ENCODE measurements around the gene CHST14.

The CHST14 gene

DNA sequence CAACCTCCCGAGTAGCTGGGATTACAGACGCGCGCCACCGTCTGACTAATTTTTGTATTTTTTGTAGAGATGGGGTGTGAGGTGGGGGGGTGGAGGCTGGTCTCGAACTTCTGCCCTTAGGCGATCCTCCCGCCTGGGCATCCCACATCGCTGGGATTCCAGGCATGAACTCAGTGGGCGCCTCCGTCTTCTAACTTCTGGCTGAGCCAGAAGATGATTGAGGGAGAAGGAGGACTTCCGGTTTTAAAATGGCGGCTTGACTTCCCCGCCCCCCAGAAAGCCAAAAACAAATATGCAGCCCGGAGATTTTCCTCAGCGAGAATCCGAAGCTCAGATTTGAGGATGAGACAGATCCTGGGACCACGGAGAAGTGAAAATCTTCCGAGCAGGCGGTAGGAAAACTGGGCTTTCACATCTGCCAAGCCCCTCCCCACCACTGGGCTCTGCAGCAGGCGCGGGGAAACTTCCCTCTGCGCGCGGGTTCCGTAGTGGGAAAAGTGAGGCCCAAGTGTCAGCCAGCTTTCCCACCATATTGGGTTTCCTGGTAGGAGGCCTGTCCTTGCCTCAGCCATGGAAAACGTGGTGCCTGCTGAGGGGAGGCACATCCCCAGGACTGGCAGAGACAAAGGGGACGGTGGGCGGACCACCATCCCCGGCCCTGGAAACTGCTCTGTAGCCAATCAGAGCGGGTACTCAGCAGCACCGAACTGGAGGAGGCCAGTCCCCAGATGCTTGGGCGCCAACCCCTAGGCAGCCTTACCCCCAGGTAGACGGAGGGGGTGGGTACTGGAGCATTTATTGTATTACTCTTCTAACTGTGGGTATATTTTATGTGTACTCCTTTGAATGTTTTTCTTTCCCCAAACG, 17.3 kb downstream of the CHST14 start:
- H3K9me3 ChIP-seq (ENCODE audit: control insufficient read depth, insufficient read depth, low read length) = no peaks in the 10 kb centered on the region
- H3K36me3 ChIP-seq (ENCODE audit: control insufficient read depth, insufficient read depth, low read length) = no peaks in the 10 kb centered on the region
- H3K9ac ChIP-seq (ENCODE audit: low read depth, low read length) = no peak overlapping the region
- no peaks in the 10 kb centered on the region for H3K27me3 ChIP-seq (ENCODE audit: control insufficient read depth, insufficient read depth, low read length)
- no peaks in the 10 kb centered on the region for H3K4me1 ChIP-seq (ENCODE audit: control insufficient read depth, insufficient read depth, low read length)
- no peak overlapping the region for H3K4me3 ChIP-seq (ENCODE audit: low read depth, low read length)

GRCh38 chr15:40489274-40490175, 18.7 kb downstream of the CHST14 start:
- Histone ChIP-seq H3K9me3 (ENCODE audit: control insufficient read depth, insufficient read depth, low read length) (no peaks in the 10 kb centered on the region), H3K9ac (ENCODE audit: low read depth, low read length) (no peak overlapping the region), H3K4me1 (ENCODE audit: control insufficient read depth, insufficient read depth, low read length) (no peaks in the 10 kb centered on the region), H3K36me3 (ENCODE audit: control insufficient read depth, insufficient read depth, low read length) (no peaks in the 10 kb centered on the region), H3K4me3 (ENCODE audit: low read depth, low read length) (no peak overlapping the region), H3K27me3 (ENCODE audit: control insufficient read depth, insufficient read depth, low read length) (no peaks in the 10 kb centered on the region)

- Histone ChIP-seq H3K4me3 (ENCODE audit: low read depth, low read length) (no peak overlapping the region), H3K27me3 (ENCODE audit: control insufficient read depth, insufficient read depth, low read length) (no peaks in the 10 kb centered on the region), H3K9ac (ENCODE audit: low read depth, low read length) (no peak overlapping the region), H3K4me1 (ENCODE audit: control insufficient read depth, insufficient read depth, low read length) (no peaks in the 10 kb centered on the region), H3K36me3 (ENCODE audit: control insufficient read depth, insufficient read depth, low read length) (no peaks in the 10 kb centered on the region), H3K9me3 (ENCODE audit: control insufficient read depth, insufficient read depth, low read length) (no peaks in the 10 kb centered on the region)
These were observed 22.5 kb downstream of the CHST14 start for GRCh38 chr15:40493089-40493840.

DNA sequence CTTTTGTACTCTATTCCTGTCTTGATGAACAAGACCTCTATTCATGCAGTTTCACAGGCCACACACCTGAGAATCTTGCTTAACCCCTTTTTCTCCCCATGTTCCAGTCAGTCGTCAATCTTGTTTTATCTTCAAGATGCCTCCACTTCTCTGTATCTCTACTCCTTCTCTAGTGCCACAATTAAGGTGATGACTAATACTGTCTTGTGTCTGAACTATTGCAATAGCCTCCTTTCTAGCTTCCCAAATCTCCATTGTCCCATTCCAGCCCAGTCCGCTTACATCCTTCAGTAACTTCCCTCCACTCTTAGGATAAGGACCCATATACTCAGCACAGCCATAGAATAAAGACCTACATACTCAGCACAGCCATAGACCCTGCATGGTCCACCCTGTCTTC, 24.7 kb downstream of the CHST14 start:
- no peaks in the 10 kb centered on the region for H3K9me3 ChIP-seq (ENCODE audit: control insufficient read depth, insufficient read depth, low read length)
- H3K36me3 ChIP-seq (ENCODE audit: control insufficient read depth, insufficient read depth, low read length) = no peaks in the 10 kb centered on the region
- H3K4me3 ChIP-seq (ENCODE audit: low read depth, low read length) = no peak overlapping the region
- H3K4me1 ChIP-seq (ENCODE audit: control insufficient read depth, insufficient read depth, low read length) = no peaks in the 10 kb centered on the region
- no peak overlapping the region for H3K9ac ChIP-seq (ENCODE audit: low read depth, low read length)
- H3K27me3 ChIP-seq (ENCODE audit: control insufficient read depth, insufficient read depth, low read length) = no peaks in the 10 kb centered on the region

DNA sequence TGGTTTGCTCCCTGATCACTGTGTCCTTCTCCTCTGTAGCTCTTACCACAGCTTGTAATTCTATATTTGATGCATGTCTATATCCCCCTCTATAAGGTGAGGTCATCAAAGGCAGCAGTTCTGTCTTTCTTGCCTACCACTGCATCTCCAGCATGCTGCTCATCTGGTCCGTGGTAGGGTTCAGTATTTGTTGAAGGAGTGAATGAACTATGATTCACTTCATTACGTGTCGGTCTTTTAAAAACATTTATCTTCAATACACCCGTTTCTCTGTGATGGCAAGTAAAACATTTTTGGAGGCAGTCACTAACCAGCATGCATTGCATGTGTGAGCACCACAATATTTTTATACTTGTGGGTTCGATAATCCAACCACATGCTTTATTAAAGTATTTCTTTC, 27.6 kb downstream of the CHST14 start:
- Histone ChIP-seq H3K36me3 (ENCODE audit: control insufficient read depth, insufficient read depth, low read length) (no peaks in the 10 kb centered on the region), H3K27me3 (ENCODE audit: control insufficient read depth, insufficient read depth, low read length) (no peaks in the 10 kb centered on the region), H3K4me1 (ENCODE audit: control insufficient read depth, insufficient read depth, low read length) (no peaks in the 10 kb centered on the region), H3K9me3 (ENCODE audit: control insufficient read depth, insufficient read depth, low read length) (no peaks in the 10 kb centered on the region), H3K9ac (ENCODE audit: low read depth, low read length) (no peak overlapping the region), H3K4me3 (ENCODE audit: low read depth, low read length) (no peak overlapping the region)

- Histone ChIP-seq H3K9ac (ENCODE audit: low read depth, low read length) (no peak overlapping the region), H3K4me1 (ENCODE audit: control insufficient read depth, insufficient read depth, low read length) (no peaks in the 10 kb centered on the region), H3K27me3 (ENCODE audit: control insufficient read depth, insufficient read depth, low read length) (no peaks in the 10 kb centered on the region), H3K4me3 (ENCODE audit: low read depth, low read length) (no peak overlapping the region), H3K36me3 (ENCODE audit: control insufficient read depth, insufficient read depth, low read length) (no peaks in the 10 kb centered on the region), H3K9me3 (ENCODE audit: control insufficient read depth, insufficient read depth, low read length) (no peaks in the 10 kb centered on the region)
These were observed 28.1 kb downstream of the CHST14 start for GRCh38 chr15:40498891-40499290.

- H3K4me3 ChIP-seq (ENCODE audit: low read depth, low read length) = no peak overlapping the region
- no peaks in the 10 kb centered on the region for H3K27me3 ChIP-seq (ENCODE audit: control insufficient read depth, insufficient read depth, low read length)
- H3K36me3 ChIP-seq (ENCODE audit: control insufficient read depth, insufficient read depth, low read length) = no peaks in the 10 kb centered on the region
- H3K4me1 ChIP-seq (ENCODE audit: control insufficient read depth, insufficient read depth, low read length) = no peaks in the 10 kb centered on the region
- no peaks in the 10 kb centered on the region for H3K9me3 ChIP-seq (ENCODE audit: control insufficient read depth, insufficient read depth, low read length)
- no peak overlapping the region for H3K9ac ChIP-seq (ENCODE audit: low read depth, low read length)
These were observed 29.1 kb downstream of the CHST14 start for GRCh38 chr15:40499931-40500330.

- Histone ChIP-seq H3K9me3 (ENCODE audit: control insufficient read depth, insufficient read depth, low read length) (no peaks in the 10 kb centered on the region), H3K9ac (ENCODE audit: low read depth, low read length) (no peak overlapping the region), H3K36me3 (ENCODE audit: control insufficient read depth, insufficient read depth, low read length) (no peaks in the 10 kb centered on the region), H3K27me3 (ENCODE audit: control insufficient read depth, insufficient read depth, low read length) (no peaks in the 10 kb centered on the region), H3K4me1 (ENCODE audit: control insufficient read depth, insufficient read depth, low read length) (no peaks in the 10 kb centered on the region), H3K4me3 (ENCODE audit: low read depth, low read length) (no peak overlapping the region)
These were observed 30.0 kb downstream of the CHST14 start for GRCh38 chr15:40500568-40501330.

GRCh38 chr15:40501487-40501886, 30.7 kb downstream of the CHST14 start:
- H3K4me1 ChIP-seq (ENCODE audit: control insufficient read depth, insufficient read depth, low read length) = no peaks in the 10 kb centered on the region

GRCh38 chr15:40506964-40507571, 36.3 kb downstream of the CHST14 start:
- Histone ChIP-seq H3K36me3 (ENCODE audit: control insufficient read depth, insufficient read depth, low read length) (no peaks in the 10 kb centered on the region), H3K4me1 (ENCODE audit: control insufficient read depth, insufficient read depth, low read length) (peaks cover 5% of the 10 kb centered on the region), H3K4me3 (ENCODE audit: low read depth, low read length) (peak overlapping the region; percentile 51), H3K9me3 (ENCODE audit: control insufficient read depth, insufficient read depth, low read length) (no peaks in the 10 kb centered on the region), H3K27me3 (ENCODE audit: control insufficient read depth, insufficient read depth, low read length) (peaks cover 39% of the 10 kb centered on the region), H3K9ac (ENCODE audit: low read depth, low read length) (no peak overlapping the region)

More at GRCh38 chr15:40501487-40501886, 30.7 kb downstream of the CHST14 start:
- Histone ChIP-seq H3K9me3 (ENCODE audit: control insufficient read depth, insufficient read depth, low read length) (no peaks in the 10 kb centered on the region), H3K9ac (ENCODE audit: low read depth, low read length) (no peak overlapping the region), H3K36me3 (ENCODE audit: control insufficient read depth, insufficient read depth, low read length) (no peaks in the 10 kb centered on the region), H3K4me3 (ENCODE audit: low read depth, low read length) (no peak overlapping the region), H3K27me3 (ENCODE audit: control insufficient read depth, insufficient read depth, low read length) (peaks cover 3% of the 10 kb centered on the region)

Measured in iPS-15b (cell line).